ENCODE measurements around the gene MANSC1.

MANSC1 gene

GRCh38 chr12:12398026-12398859, 48.2 kb upstream of the MANSC1 start (continued):
- TF ChIP-seq ZNF639 (tag by site-specific recombination; IDR thresholded peaks at IDR 0.05) (peak; percentile 99), SCRT1 (tag by site-specific recombination; IDR thresholded peaks at IDR 0.05; ENCODE audit: borderline replicate concordance) (no peak), ZIC2 (tag by site-specific recombination; IDR thresholded peaks at IDR 0.05) (0 out of 2 replicates have a peak, but pooled peaks have one; percentile 22), ZNF560 (tag by site-specific recombination; IDR thresholded peaks at IDR 0.05; ENCODE audit: borderline replicate concordance) (no peak), ZBTB10 (tag by site-specific recombination; IDR thresholded peaks at IDR 0.05) (no peak), ZNF266 (tag by site-specific recombination; IDR thresholded peaks at IDR 0.05; ENCODE audit: low read depth) (no peak), ZNF2 (tag by site-specific recombination; IDR thresholded peaks at IDR 0.05) (peak; percentile 78; the same call in 1 of the 2 replicates), GFI1B (tag by site-specific recombination; IDR thresholded peaks at IDR 0.05) (peak; percentile 97), SCRT2 (tag by site-specific recombination; IDR thresholded peaks at IDR 0.05) (peak; percentile 68), ZNF112 (tag by site-specific recombination; IDR thresholded peaks at IDR 0.05) (no peak), OSR2 (tag by site-specific recombination; IDR thresholded peaks at IDR 0.05) (peak; percentile 93), AEBP2 (tag by site-specific recombination; IDR thresholded peaks at IDR 0.05; ENCODE audit: borderline replicate concordance) (no peak), RBAK (tag by site-specific recombination; IDR thresholded peaks at IDR 0.05) (no peak), ZNF354C (tag by site-specific recombination; IDR thresholded peaks at IDR 0.05; ENCODE audit: borderline replicate concordance, low read depth) (no peak), ZNF776 (tag by site-specific recombination; IDR thresholded peaks at IDR 0.05; ENCODE audit: borderline replicate concordance) (no peak), ZNF248 (tag by site-specific recombination; IDR thresholded peaks at IDR 0.05) (no peak)
- TF ChIP-seq, protein P1, sequence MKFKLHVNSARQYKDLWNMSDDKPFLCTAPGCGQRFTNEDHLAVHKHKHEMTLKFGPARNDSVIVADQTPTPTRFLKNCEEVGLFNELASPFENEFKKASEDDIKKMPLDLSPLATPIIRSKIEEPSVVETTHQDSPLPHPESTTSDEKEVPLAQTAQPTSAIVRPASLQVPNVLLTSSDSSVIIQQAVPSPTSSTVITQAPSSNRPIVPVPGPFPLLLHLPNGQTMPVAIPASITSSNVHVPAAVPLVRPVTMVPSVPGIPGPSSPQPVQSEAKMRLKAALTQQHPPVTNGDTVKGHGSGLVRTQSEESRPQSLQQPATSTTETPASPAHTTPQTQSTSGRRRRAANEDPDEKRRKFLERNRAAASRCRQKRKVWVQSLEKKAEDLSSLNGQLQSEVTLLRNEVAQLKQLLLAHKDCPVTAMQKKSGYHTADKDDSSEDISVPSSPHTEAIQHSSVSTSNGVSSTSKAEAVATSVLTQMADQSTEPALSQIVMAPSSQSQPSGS (tag by site-specific recombination; IDR thresholded peaks at IDR 0.05; ENCODE audit: low read depth) = peak; percentile 85

DNA sequence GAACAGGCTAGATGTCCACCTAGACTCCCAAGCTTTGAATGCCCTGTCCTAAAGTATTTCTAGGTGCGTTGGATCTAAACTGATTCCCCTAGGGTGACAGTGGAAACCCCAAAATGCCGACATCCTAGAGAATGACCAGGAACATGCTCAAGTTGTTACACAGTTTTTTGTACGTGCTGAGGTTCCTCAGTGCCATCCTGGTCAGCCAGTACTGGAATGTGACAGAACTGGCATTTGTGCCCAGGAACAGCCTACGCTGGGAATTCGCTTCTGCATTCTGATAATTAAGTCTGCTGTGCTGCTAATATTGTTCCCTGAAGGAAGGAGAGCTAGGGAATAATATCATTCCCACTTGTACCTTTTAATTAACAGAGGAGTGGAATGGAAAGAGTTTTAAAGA, 47.1 kb upstream of the MANSC1 start:
- no peaks in the 10 kb centered on the region for H3K9me3 ChIP-seq (ENCODE audit: control insufficient read depth, insufficient read depth, low read depth, low read length)
- H3K36me3 ChIP-seq (ENCODE audit: control insufficient read depth in 2 of 2, insufficient read depth in 1 of 2, low read length in 2 of 2) = no peaks in the 10 kb centered on the region
- H3K27ac ChIP-seq (ENCODE audit: extremely low read depth, low read depth, low read length) = no peak overlapping the region
- peaks cover 15% of the 10 kb centered on the region for H3K4me1 ChIP-seq (ENCODE audit: control insufficient read depth, insufficient read depth, low read length)
- POLR2A ChIA-PET = no interaction called here
- H3K4me3 ChIP-seq (ENCODE audit: low read depth, low read length) = no peak overlapping the region
- CTCF ChIA-PET = interaction anchor here (0.8 to 1.9 kb wide), 6 partner anchors 10 to 249 kb away, joined by 3 to 8 read pairs (median 6); no protein-coding TSS in a partner anchor
- TF ChIP-seq, protein P2, sequence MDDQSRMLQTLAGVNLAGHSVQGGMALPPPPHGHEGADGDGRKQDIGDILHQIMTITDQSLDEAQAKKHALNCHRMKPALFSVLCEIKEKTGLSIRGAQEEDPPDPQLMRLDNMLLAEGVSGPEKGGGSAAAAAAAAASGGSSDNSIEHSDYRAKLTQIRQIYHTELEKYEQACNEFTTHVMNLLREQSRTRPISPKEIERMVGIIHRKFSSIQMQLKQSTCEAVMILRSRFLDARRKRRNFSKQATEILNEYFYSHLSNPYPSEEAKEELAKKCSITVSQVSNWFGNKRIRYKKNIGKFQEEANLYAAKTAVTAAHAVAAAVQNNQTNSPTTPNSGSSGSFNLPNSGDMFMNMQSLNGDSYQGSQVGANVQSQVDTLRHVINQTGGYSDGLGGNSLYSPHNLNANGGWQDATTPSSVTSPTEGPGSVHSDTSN (CRISPR knock-in tag; IDR thresholded peaks at IDR 0.05) = no peak
- TF ChIP-seq ZIC2 (tag by site-specific recombination; IDR thresholded peaks at IDR 0.05) (no peak), OSR2 (tag by site-specific recombination; IDR thresholded peaks at IDR 0.05) (no peak), ZNF830 (tag by site-specific recombination; IDR thresholded peaks at IDR 0.05; ENCODE audit: low read depth) (no peak), ZNF530 (tag by site-specific recombination; IDR thresholded peaks at IDR 0.05; ENCODE audit: low read depth) (no peak), REPIN1 (tag by site-specific recombination; IDR thresholded peaks at IDR 0.05; ENCODE audit: low read depth) (no peak), HOXD13 (CRISPR knock-in tag; IDR thresholded peaks at IDR 0.05; ENCODE audit: borderline replicate concordance) (no peak)
- TF ChIP-seq, protein P3, sequence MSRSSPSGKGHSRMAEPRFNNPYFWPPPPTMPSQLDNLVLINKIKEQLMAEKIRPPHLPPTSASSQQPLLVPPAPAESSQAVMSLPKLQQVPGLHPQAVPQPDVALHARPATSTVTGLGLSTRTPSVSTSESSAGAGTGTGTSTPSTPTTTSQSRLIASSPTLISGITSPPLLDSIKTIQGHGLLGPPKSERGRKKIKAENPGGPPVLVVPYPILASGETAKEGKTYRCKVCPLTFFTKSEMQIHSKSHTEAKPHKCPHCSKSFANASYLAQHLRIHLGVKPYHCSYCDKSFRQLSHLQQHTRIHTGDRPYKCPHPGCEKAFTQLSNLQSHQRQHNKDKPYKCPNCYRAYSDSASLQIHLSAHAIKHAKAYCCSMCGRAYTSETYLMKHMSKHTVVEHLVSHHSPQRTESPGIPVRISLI (tag by site-specific recombination; IDR thresholded peaks at IDR 0.05) = no peak

All from HEK293 (cell line).